GM18951 (cell line): ENCODE data around the gene MAFG.

Experiments
- POLR2A ChIP-seq: IDR thresholded peaks from 4 replicates; pipeline ENCODE4 v1.6.1; 2011; ENCODE audit warnings: mild to moderate bottlenecking; ENCODE audit not compliant: insufficient read length, insufficient read depth; ENCODE audit errors: extremely low read depth
- in situ Hi-C: fragments of 300-500 bp; cut with MboI; formaldehyde crosslinking; loops from one replicate; pipeline ENCODE4 v1.12.0; 2022; ENCODE audit warnings: low sequenced_read_pairs, mixed read lengths, inconsistent platforms; ENCODE audit not compliant: unreplicated experiment

MAFG gene

DNA sequence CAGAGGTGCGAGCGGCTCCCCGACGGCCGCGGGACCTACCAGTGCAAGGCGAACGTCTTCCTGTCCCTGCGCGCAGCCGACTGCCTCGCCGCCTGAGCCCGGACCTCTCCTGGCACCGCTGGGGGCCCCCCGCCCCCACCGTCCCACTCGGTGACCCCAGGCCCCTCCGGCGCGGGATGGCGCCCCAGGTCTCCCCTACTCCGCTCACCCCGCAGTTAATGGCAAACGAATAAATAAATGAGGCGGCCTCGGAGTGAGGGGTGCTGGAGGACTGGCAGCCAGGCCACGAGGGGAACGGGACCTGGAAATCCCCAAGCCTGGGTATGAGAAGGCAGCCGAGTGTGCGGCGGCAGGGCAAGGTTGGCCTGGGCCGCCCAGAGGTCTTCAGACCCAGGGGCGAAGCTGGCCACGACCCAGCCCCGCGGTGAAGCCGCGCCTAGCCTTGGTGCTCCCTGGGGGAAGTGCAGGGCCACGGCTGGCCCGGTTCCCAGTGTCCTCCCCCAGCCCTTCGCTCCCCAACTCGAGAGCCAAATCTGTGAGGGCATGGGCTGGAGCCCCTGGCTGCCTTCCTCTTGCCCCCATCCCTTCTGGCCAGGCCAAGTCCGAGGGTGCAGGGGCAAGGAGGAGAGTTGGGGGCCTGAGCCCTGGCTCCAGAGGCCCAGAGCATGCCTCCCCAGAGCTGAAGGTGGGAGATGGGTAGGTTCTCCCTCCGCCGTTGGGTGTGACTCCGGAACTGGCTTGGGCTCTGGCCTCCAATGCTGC is 24.7 kb downstream of the MAFG start:
- in situ Hi-C loops = no loop called here
- no peak for TF ChIP-seq POLR2A

DNA sequence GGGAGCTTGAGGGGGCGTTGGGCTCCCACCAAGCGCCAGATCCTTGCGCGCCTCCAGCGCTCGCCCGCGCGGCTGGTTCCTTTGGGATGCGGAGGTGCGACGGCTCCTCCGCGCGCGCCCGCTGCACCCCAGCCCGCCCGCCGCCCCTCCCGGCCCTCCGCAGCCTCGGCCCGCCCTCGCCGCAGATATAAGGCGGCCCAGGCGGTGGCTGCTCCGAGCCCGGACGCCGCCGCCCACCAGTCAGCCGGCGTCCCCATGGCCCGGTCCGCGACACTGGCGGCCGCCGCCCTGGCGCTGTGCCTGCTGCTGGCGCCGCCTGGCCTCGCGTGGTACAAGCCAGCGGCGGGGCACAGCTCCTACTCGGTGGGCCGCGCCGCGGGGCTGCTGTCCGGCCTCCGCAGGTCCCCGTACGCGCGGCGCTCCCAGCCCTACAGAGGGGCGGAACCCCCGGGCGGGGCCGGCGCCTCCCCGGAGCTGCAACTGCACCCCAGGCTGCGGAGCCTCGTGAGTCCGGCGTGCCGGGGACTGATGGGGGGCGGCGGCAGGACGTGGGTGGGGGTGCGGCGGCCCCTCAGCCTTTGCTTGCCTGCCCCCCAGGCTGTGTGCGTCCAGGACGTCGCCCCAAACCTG is 25.4 kb downstream of the MAFG start, which contains the start of gene NPB:
Gene NPB, plus strand, starts transcription at position 216 of the 630 bp plus-strand sequence. Its CDS starts 40 bp downstream, at position 256.
- in situ Hi-C loops = no loop called here
- TF ChIP-seq POLR2A = no peak

DNA sequence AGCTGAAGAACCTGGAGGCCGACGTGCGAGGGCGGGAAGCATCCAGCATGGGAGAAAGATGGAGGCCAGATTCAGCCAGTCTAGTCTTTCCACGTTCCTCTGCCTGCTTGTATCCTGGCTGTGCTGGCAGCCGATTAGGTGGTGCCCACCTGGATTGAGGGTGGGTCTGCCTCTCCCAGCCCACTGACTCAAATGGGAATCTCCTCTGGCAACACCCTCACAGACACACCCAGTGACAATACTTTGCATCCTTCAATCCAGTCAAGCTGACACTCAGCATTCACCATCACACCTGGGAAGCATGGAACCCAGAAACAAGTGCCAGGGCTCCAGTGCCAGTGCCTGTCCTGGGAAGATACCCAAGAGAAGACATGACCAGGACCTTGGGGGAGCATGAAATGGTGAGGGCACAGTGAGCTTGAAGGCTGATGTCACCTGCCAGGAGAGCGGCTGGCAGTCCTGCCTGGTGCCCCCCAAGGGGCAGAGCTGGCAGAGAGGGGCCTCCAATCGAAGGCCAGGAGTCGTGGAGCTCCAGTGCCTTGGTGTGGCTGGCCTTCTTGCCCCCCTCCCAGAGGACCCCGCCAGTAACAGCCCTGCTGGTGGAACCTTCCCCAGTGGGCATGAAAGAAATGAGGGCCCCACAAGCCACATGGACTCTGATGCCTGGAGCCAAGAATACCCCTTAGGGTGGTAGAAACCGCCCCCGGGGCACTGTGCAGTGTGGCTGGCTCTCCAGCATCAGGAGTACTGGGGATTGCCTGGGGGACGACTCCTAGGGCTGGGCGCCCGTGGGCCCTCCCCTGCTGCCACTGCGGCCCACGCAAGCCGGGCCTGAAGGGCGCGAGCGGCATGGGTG is 26.1 kb downstream of the MAFG start:
- no peak for TF ChIP-seq POLR2A
- in situ Hi-C loops = no loop called here

DNA sequence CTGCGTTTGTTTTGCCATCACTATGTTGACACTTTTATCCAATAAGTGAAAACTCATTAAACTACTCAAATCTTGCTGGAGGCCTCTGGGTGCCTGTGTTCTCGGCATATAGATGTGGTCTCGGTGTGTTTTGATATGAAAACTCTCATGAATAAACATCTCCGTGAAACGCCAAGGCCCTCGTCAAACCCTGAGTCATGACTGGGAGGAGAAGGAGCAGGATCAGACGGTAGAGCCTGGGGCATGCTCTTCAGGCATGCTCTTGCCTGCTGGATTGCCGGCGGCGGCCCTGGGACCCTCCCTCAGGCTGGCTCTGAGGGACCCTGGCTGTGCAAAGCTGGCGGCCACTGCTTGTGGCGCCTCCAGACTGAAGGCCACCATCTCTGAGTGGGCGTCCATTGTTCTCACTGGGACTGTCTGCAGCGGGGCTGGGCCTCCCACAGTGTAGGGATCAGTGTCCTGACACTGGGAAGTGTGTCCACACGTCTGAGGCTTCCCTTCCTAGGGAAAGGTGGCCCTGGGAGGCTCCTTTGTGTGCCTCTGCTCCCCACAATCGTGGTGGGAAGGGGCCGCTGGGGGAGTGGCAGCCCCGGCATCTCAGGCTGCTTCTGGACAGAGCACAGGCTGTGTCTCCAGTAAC is 27.2 kb downstream of the MAFG start:
- TF ChIP-seq POLR2A = no peak
- in situ Hi-C loops = no loop called here

DNA sequence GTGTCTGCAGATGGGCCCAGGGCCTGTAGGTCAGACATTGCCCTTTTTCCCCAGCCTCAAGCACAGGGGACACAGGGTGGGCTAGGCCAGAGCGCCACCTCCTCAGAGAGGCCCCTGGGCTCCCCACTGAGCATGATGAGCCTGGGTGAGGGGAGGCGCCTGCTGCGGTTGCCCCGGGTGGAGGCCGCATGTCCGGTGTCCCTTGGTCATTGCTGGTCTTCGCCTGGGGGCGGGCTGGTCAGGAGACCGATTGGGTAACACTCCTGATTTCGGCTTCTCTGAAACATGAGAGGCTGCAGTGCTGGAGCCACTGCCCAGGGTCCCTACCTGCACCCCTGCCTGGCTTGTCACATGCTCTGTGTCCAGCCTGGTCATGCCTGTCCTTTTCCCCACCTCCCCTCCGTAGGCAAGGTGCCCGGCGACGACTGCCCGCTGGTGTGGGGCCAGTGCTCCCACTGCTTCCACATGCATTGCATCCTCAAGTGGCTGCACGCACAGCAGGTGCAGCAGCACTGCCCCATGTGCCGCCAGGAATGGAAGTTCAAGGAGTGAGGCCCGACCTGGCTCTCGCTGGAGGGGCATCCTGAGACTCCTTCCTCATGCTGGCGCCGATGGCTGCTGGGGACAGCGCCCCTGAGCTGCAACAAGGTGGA is 27.9 kb downstream of the MAFG start:
- TF ChIP-seq POLR2A = no peak
- in situ Hi-C loops = no loop called here

DNA sequence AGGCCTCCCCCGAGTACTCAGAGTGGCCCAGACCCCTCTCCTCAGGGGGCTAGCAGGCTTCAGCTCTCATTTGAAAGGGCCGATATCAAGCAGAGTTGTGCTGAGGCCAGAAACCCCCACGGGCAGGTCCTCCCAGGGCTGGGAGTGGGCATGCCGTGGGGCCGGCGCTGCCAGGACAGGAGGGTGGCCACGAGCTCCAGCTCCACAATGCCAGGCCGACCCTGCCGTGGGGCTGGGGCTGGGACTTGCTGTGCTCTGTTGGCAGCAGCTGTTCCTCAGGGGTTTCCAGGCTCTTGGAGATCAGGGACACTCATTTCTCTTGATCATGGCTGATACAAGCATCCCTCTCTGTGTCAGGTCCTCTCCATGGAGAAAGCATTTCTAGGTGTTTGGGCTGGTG is 28.6 kb downstream of the MAFG start:
- in situ Hi-C loops = no loop called here
- no peak for TF ChIP-seq POLR2A

DNA sequence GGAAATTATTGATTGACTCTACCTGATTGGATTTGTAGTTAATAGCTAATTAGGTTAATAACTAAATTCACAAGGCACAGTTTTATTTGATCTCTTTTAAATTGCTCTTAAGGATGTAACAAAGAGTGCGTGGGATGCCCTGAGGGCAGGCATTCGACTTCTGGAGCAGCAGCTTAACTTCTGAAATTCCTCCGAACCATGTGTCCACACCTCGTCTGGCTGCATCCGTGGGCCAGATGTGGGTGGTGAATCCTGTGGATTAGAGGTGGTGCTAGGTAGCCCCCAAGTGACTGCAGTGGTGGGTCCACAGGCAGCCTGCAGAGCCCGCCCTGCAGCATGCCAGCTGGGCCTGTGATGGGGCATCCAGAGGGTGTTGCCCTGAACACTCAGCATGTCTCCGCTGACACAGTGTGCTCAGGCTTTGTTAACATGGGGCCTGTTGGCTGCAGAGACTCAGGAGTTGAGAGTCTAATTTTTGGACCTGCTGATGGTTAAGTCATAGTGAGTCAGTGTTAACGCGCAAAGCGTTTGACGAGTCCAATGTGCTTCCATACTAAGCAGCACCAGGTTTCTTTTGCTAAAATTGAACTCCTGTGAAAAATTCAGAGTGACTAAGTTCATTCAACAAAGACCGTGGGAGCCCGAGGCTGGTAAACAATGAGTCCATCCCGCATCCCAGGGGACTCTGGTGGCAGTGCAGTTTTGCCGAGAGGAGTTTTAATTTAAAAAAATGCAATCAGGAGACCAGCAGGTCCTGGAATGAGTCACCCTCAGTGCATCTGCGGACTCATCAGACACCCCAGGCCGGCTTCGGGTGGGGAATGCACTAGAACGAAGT is 29.3 kb downstream of the MAFG start:
- in situ Hi-C loops = no loop called here
- no peak for TF ChIP-seq POLR2A

DNA sequence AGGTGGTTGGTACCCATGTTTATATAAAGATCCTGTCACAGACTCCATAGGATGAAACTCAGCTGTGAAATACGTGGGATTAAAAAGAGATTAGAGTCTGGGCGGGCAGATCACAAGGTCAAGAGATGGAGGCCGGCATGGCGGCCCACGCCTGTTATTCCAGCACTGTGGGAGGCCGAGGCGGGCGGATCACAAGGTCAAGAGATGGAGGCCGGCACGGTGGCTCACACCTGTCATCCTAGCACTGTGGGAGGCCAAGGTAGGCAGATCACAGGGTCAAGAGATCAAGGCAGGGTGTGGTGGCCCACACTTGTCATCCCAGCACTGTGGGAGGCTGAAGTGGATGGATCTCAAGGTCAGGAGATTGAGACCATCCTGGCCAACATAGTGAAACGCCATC is 32.1 kb downstream of the MAFG start:
- in situ Hi-C loops = no loop called here
- TF ChIP-seq POLR2A = no peak

DNA sequence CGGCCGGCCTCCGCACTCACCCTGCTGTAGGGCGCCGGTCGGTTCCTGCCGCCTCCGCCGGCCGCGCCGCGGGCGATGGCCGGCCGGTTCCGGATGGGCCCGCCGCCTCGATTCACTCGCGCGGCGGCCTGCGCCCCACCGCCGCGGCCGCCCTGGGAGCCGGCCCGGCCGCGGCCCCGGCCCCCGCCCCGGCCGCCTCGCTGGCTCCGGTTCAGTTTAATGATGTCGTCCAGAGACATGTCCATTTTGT is 36.3 kb downstream of the MAFG start:
- no peak for TF ChIP-seq POLR2A
- in situ Hi-C loops = no loop called here

DNA sequence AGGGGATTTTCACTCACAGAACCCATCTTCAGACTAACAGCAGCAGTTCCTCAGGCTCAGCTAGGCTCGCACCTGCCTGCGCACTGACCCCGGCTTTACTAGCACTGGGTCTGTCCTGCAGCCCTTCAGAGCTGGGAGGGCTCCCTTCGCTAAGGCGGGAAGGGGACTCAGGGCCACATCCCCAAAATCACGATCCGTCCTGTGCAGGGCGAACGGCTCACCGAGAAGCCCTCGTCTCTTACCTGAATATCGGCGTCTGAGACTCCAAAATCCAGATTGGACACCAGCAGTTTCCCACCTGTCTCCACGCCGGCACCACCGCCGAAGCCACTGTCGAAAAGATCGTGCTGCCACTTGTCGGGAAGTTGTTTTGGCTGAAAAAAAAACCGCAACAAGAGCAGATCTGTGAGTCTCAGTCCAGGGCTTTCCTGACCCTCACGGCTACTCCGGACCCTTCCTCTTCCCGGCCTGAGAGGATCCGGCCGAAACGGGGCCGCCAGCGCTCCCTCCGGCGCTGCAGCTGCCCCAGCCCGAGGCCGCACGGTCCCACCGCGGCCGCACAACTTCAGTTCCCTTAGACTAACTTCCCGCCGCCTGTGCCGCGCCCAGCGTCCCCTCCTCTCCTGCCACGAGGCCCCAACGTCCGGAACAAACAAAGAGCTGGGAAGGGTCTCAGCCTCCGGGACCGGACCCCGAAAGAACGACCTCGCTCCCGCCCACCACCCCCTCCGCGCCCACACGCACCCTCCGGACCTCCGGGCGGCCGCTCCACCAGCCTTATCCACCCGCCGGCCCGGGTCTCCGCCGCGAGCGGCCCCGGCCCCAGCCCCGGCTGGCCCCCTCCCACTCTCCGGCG is 36.9 kb downstream of the MAFG start:
- in situ Hi-C loops = no loop called here

DNA sequence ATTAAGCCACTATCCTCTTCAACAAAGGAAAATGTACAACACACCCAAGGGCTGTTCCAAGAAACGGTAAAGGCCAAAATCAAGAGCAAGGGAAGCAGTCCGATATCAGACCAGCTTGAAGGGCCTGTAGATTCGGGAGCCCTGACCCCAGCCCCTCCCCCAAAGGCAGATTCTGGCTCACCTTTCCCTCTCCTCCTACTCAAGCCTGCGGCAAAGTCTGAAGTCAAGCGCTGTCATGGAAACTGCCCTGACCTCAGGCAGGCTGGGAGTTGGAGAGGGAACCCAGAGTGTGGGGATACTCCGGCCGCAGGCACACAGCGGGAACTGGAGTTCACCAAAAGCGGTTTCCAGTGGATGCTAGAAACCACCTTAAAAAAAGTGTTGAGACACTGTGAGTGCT is 37.9 kb downstream of the MAFG start:
- in situ Hi-C loops = no loop called here

More for the DNA sequence above, 36.9 kb downstream of the MAFG start:
- TF ChIP-seq POLR2A = no peak

More for the DNA sequence above, 37.9 kb downstream of the MAFG start:
- no peak for TF ChIP-seq POLR2A
